ENCODE measurements around the gene CTNND2.

The CTNND2 gene

DNA sequence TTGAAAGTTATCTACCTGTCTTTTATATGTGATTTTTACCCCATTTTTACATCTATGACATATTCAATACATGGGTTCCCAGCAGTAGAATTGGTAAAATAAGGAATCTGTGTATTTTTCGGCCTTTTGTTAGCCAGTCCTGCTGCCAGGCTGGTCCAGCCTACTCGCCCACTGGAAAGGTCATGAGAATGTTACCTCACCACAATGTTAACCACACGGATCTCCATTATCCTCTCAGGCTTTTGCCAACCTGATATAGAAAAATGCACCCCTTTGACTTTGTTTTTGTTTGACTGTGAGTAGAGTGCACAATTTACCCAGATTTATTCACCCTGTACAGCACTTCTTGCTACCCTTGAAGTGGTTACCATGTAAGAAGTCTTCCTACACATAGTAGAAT is 167.2 kb downstream of the CTNND2 start:
- POLR2A ChIA-PET (ENCODE audit: low non-redundant PET), result no interaction called here
- H3K27ac ChIP-seq, result no peak overlapping the region
- CTCF ChIA-PET, result no interaction called here
- DNase-seq (ENCODE audit: low spot score), result no peak
- TF ChIP-seq, protein P1, sequence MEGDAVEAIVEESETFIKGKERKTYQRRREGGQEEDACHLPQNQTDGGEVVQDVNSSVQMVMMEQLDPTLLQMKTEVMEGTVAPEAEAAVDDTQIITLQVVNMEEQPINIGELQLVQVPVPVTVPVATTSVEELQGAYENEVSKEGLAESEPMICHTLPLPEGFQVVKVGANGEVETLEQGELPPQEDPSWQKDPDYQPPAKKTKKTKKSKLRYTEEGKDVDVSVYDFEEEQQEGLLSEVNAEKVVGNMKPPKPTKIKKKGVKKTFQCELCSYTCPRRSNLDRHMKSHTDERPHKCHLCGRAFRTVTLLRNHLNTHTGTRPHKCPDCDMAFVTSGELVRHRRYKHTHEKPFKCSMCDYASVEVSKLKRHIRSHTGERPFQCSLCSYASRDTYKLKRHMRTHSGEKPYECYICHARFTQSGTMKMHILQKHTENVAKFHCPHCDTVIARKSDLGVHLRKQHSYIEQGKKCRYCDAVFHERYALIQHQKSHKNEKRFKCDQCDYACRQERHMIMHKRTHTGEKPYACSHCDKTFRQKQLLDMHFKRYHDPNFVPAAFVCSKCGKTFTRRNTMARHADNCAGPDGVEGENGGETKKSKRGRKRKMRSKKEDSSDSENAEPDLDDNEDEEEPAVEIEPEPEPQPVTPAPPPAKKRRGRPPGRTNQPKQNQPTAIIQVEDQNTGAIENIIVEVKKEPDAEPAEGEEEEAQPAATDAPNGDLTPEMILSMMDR (conservative IDR thresholded peaks at IDR 0.05; ENCODE audit: low read depth), result no peak

DNA sequence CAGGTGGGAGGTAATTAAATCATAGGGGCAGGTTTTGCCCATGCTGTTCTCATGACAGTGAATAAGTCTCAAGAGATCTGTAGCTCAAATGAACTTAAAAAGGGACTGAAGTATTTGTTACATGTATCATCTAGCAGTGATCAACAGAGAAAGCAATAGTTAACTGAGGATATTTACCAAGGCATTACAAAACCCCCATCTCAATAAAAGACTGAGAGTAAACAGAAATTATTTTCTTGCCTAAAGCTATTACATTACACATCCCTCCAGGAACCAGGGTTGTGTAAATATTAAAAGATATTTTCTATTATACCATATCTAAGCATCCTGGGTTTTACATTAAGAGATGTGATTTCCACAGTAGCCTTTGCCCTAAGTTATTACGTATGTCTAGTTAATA is 169.9 kb downstream of the CTNND2 start:
- ChIA-PET POLR2A (ENCODE audit: low non-redundant PET) (no interaction called here), CTCF (no interaction called here)
- TF ChIP-seq, protein P1 (conservative IDR thresholded peaks at IDR 0.05; ENCODE audit: low read depth), result no peak
- no peak overlapping the region for H3K27ac ChIP-seq
- no peak for DNase-seq (ENCODE audit: low spot score)

DNA sequence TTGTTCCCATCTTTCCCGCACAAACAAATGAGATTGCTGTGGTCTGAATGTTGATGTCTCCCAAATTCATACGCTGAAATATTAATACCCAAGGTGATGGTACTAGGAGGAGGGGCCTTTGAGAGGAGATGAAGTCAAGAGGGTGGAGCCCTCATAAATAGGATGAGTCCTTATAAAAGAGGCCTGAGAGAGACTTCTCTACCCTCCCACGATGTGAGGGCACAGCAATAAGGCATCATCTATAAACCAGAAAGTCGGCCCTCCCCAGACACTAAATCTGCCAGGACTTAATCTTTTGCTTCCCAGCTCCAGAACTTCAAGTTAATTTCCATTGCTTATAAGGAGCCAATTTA is 170.4 kb downstream of the CTNND2 start:
- ChIA-PET CTCF (no interaction called here), POLR2A (ENCODE audit: low non-redundant PET) (no interaction called here)
- TF ChIP-seq, protein P1 (conservative IDR thresholded peaks at IDR 0.05; ENCODE audit: low read depth), result no peak
- DNase-seq (ENCODE audit: low spot score), result no peak
- no peak overlapping the region for H3K27ac ChIP-seq

DNA sequence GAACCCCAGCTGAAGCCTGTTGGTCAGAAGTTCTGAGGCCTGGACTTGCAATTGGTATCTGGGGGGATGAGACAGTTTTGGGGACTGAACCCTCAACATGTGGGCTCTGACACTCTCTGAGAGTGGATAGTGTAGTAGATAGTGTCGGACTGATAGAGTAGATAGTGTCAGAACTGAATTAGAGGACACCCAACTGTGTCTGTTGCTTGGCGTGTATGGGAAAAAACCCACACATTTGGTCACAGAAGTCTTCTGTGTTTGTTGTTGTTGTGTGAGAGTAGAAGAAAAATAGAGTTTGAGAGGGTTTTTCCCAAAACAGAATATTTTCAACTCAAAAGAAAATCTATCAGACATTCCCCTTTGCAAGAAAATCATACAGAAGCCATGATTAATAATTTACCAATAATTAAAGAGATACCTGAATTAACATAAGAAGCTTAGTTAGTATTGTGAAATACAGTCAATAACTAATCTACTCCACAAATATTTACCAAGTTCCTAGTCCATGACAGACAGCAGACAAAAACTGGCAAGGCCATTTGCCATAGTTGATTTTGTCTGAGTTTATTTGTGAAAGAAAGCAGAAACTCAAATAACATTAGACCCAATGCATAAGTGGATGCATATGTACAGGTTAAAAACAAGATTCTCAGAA is 170.9 kb downstream of the CTNND2 start:
- TF ChIP-seq, protein P1 (conservative IDR thresholded peaks at IDR 0.05; ENCODE audit: low read depth), result no peak
- CTCF ChIA-PET, result no interaction called here
- no peak for DNase-seq (ENCODE audit: low spot score)
- POLR2A ChIA-PET (ENCODE audit: low non-redundant PET), result no interaction called here
- no peak overlapping the region for H3K27ac ChIP-seq

DNA sequence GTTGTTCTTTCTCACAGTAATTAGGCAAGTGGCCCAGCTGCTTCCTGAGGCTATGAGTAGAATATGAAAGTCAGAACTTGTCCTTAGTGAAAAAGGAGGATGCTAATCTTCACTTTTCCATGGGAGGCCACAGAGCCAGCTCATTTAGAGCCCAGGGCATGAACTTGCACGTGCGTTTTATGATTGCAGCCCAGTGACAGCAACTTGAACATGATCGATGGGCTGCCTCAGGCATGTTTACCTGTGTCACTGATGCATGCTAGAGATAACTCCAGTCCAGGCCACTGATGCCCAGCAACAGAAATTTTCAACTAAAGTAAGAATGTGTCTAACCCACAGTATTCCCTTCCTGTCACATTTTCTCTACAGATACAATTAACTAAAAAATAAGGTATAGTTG is 179.3 kb downstream of the CTNND2 start:
- TF ChIP-seq, protein P1 (conservative IDR thresholded peaks at IDR 0.05; ENCODE audit: low read depth), result no peak
- ChIA-PET CTCF (interaction anchor here (0.6 kb wide), 1 partner anchor 299 kb away, joined by 3 read pairs; no protein-coding TSS in a partner anchor), POLR2A (ENCODE audit: low non-redundant PET) (no interaction called here)
- no peak overlapping the region for H3K27ac ChIP-seq
- no peak for DNase-seq (ENCODE audit: low spot score)

DNA sequence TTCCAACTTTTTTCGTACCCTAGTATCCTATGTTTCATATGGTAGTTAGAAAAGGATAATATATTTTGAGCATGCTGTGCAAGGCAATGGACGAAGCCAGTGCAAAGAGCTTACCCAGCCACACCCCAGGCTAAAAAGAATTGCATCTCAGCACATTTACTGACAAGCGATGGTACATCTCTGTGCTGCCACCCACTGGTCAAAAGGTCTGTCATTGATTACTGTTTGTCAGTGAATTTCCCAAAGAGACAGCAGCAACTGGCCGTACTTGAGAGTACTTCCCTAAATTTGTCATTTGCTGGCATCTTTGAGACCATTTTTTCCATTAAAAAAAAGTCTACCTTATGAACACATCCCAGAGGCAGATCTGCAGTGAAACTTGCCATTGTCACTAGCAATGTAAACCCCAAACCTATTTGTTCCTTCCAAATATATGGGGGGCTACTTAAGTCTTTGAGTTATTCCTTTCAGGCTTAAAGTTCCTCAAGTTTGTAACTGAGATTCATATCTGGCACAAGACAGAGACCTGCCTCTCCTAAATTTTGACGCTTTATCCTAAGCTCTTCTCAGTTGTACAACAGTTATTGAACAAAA is 184.3 kb downstream of the CTNND2 start:
- peak; percentile 5 for DNase-seq (ENCODE audit: low spot score)
- POLR2A ChIA-PET (ENCODE audit: low non-redundant PET), result no interaction called here
- CTCF ChIA-PET, result no interaction called here
- H3K27ac ChIP-seq, result no peak overlapping the region
- TF ChIP-seq, protein P1 (conservative IDR thresholded peaks at IDR 0.05; ENCODE audit: low read depth), result peak; percentile 21; the same call in 1 of the 2 replicates

Measured in RWPE1 (cell line).